Sigmoid colon (tissue), 7 donors: ENCODE data around the gene ADARB2. TPM values are rescaled to one million over a fixed set of nuclear protein-coding genes. Genes with fewer than 3 reads are reported as not detected.
"Not testable (repeated sequence)": the region's sequence is repeated elsewhere in the genome, so short reads cannot be mapped to it uniquely, and the experiment has no call there.

Source experiments
- DNase-seq: peaks from one replicate; pipeline ENCODE4 v3.0.0-alpha.2; 2019
- H3K27ac ChIP-seq, 4 donors: fragments of 200-600 bp; sonication (generic); one replicate each; pipeline ENCODE4 v1.5.1; 2016 to 2019; ENCODE audit warnings: mild to moderate bottlenecking in 1 of 4
- H3K27me3 ChIP-seq, 3 donors: fragments of 200-600 bp; sonication (generic); one replicate each; pipeline ENCODE4 v1.5.1; 2019; ENCODE audit warnings: mild to moderate bottlenecking in 1 of 3
- H3K36me3 ChIP-seq, 4 donors: fragments of 200-600 bp; sonication (generic); one replicate each; pipeline ENCODE4 v1.5.1; 2016 to 2019
- H3K4me1 ChIP-seq, 4 donors: fragments of 200-600 bp; sonication (generic); one replicate each; pipeline ENCODE4 v1.5.1; 2017 to 2019
- H3K4me3 ChIP-seq, 4 donors: fragments of 200-600 bp; sonication (generic); one replicate each; pipeline ENCODE4 v1.5.1; 2017 to 2019; ENCODE audit warnings: mild to moderate bottlenecking in 2 of 4, moderate library complexity in 1 of 4
- H3K9me3 ChIP-seq, 4 donors: fragments of 200-600 bp in 3 of 4; sonication (generic) in 3 of 4; one replicate each; pipeline versions ENCODE4 v1.5.1 to v1.6.1; 2013 to 2019
- CTCF ChIP-seq, 4 experiments: fragments of 450-650 bp in 3 of 4; fragments of 200-600 bp in 1 of 4; IDR thresholded peaks; one replicate each; pipeline ENCODE4 v1.5.1; 2016 to 2019; ENCODE audit warnings: antibody characterized with exemption in 4 of 4, mild to moderate bottlenecking in 3 of 4, moderate library complexity in 2 of 4
- EP300 ChIP-seq, 4 donors: sonication (generic); formaldehyde crosslinking; IDR thresholded peaks; one replicate each; pipeline ENCODE4 v1.6.1; 2017; ENCODE audit warnings: antibody characterized with exemption in 4 of 4
- POLR2A ChIP-seq, 2 donors: fragments of 450-650 bp; IDR thresholded peaks; one replicate each; pipeline ENCODE4 v1.6.1; 2016; ENCODE audit warnings: antibody characterized with exemption in 2 of 2, mild to moderate bottlenecking in 2 of 2, moderate library complexity in 2 of 2
- POLR2AphosphoS5 ChIP-seq, 4 donors: sonication (generic); formaldehyde crosslinking; IDR thresholded peaks; one replicate each; pipeline ENCODE4 v1.6.1; 2017; ENCODE audit warnings: antibody characterized with exemption in 4 of 4
- WGBS, 2 donors: extraction: QIAGEN DNeasy Blood & Tissue Kit; methylation state at CpG; one replicate each; pipeline ENCODE4 v1.1.7; 2013; 5-methylcytosine and 5-hydroxymethylcytosine counted together
- intact Hi-C: fragments of 100-400 bp; cut with DNase I; formaldehyde crosslinking; loops from one replicate; pipeline ENCODE4 v1.15.1; 2023
- polyA plus RNA-seq, 3 donors: library from polyadenylated mRNA; stranded (reverse); fragments of 200-250 nt; gene quantifications; one replicate each; pipeline ENCODE4 v1.2.3, GENCODE V29; 2013
- total RNA-seq, 4 donors: library from RNA; depleted of rRNA; stranded (reverse); fragments of >200 nt; gene quantifications; one replicate each; pipeline ENCODE4 v1.1.0, GENCODE V29; 2016
- donor health status: healthy with polysubstance abuse.
- donor health status: Bipolar disorder and iron deficiency.
- donor health status: healthy.

Gene ADARB2
- total and polyA plus RNA-seq, 7 donors, result 0.60 to 5.9 (median 3.5) TPM; not detected in 1

GRCh38 chr10:1251769-1252168 lies 485.6 kb downstream of the ADARB2 start:
- peaks cover 0 to 12% (median 0%) of the 10 kb centered on the region in 3 donors for H3K27me3 ChIP-seq
- H3K4me1 ChIP-seq, result no peaks in the 10 kb centered on the region
- intact Hi-C loops, result no loop called here
- no peak for DNase-seq
- H3K9me3 ChIP-seq, result no peaks in the 10 kb centered on the region
- H3K4me3 ChIP-seq, result no peak overlapping the region
- TF ChIP-seq CTCF (IDR thresholded peaks at IDR 0.05) (no peak), POLR2AphosphoS5 (IDR thresholded peaks at IDR 0.05) (no peak), EP300 (IDR thresholded peaks at IDR 0.05) (no peak), POLR2A (IDR thresholded peaks at IDR 0.05) (no peak)
- H3K36me3 ChIP-seq, result no peaks in the 10 kb centered on the region
- WGBS, 2 donors, result 74 to 78% methylated on average over 3 of the region's 3 CpGs
- no peak overlapping the region for H3K27ac ChIP-seq

- intact Hi-C loops, result no loop called here
These were observed 488.0 kb downstream of the ADARB2 start for GRCh38 chr10:1249142-1249920.

GRCh38 chr10:1248262-1248630 lies 489.1 kb downstream of the ADARB2 start:
- DNase-seq, H3K4me1 ChIP-seq, H3K4me3 ChIP-seq, H3K36me3 ChIP-seq, H3K9me3 ChIP-seq, intact Hi-C loops, H3K27ac ChIP-seq: not testable (repeated sequence)
- peaks cover 0 to 21% (median 0%) of the 10 kb centered on the region in 3 donors for H3K27me3 ChIP-seq
- WGBS, 2 donors, result 38 to 67% methylated on average over 13 of the region's 13 CpGs

More at GRCh38 chr10:1249142-1249920, 488.0 kb downstream of the ADARB2 start:
- 65 to 70% methylated on average over 7 of the region's 7 CpGs for WGBS, 2 donors
- peaks cover 0 to 13% (median 0%) of the 10 kb centered on the region in 3 donors for H3K27me3 ChIP-seq
- no peaks in the 10 kb centered on the region for H3K4me1 ChIP-seq
- TF ChIP-seq POLR2A (IDR thresholded peaks at IDR 0.05) (no peak), POLR2AphosphoS5 (IDR thresholded peaks at IDR 0.05) (no peak), CTCF (IDR thresholded peaks at IDR 0.05) (no peak), EP300 (IDR thresholded peaks at IDR 0.05) (no peak)
- H3K9me3 ChIP-seq, result no peaks in the 10 kb centered on the region
- no peak overlapping the region for H3K4me3 ChIP-seq
- H3K27ac ChIP-seq, result no peak overlapping the region
- H3K36me3 ChIP-seq, result no peaks in the 10 kb centered on the region
- DNase-seq, result no peak

- no peaks in the 10 kb centered on the region for H3K4me1 ChIP-seq
- DNase-seq, result no peak
- TF ChIP-seq POLR2AphosphoS5 (IDR thresholded peaks at IDR 0.05), result no peak
- no peak for TF ChIP-seq CTCF (IDR thresholded peaks at IDR 0.05)
- no peak for TF ChIP-seq POLR2A (IDR thresholded peaks at IDR 0.05)
- no peak for TF ChIP-seq EP300 (IDR thresholded peaks at IDR 0.05)
- intact Hi-C loops, result no loop called here
- no peaks in the 10 kb centered on the region for H3K36me3 ChIP-seq
- no peaks in the 10 kb centered on the region for H3K9me3 ChIP-seq
- no peak overlapping the region for H3K4me3 ChIP-seq
- 68 to 84% methylated on average over 17 of the region's 17 CpGs for WGBS, 2 donors
- H3K27ac ChIP-seq, result no peak overlapping the region
- H3K27me3 ChIP-seq, result peaks cover 0 to 21% (median 0%) of the 10 kb centered on the region in 3 donors
These were observed 489.6 kb downstream of the ADARB2 start for GRCh38 chr10:1247598-1248261.

GRCh38 chr10:1244493-1244892 lies 492.8 kb downstream of the ADARB2 start:
- intact Hi-C loops, result no loop called here
- 95 to 96% methylated on average over 18 of the region's 18 CpGs for WGBS, 2 donors
- no peak for DNase-seq

More at GRCh38 chr10:1244493-1244892, 492.8 kb downstream of the ADARB2 start:
- Histone ChIP-seq H3K4me3 (no peak overlapping the region), H3K9me3 (no peaks in the 10 kb centered on the region), H3K27ac (no peak overlapping the region), H3K4me1 (no peaks in the 10 kb centered on the region), H3K27me3 (peaks cover 0 to 39% (median 21%) of the 10 kb centered on the region in 3 donors), H3K36me3 (no peaks in the 10 kb centered on the region)
- no peak for TF ChIP-seq CTCF (IDR thresholded peaks at IDR 0.05)
- TF ChIP-seq EP300 (IDR thresholded peaks at IDR 0.05), result no peak
- no peak for TF ChIP-seq POLR2AphosphoS5 (IDR thresholded peaks at IDR 0.05)
- no peak for TF ChIP-seq POLR2A (IDR thresholded peaks at IDR 0.05)
